ENCODE results near the gene TAL1. TPM values are rescaled to one million over a fixed set of nuclear protein-coding genes. Genes with fewer than 3 reads are reported as not detected.
"Not testable (repeated sequence)": the region's sequence is repeated elsewhere in the genome, so short reads cannot be mapped to it uniquely, and the experiment has no call there.

The TAL1 gene
- total RNA-seq, 1 experiment from 2014 or later, result not detected

DNA sequence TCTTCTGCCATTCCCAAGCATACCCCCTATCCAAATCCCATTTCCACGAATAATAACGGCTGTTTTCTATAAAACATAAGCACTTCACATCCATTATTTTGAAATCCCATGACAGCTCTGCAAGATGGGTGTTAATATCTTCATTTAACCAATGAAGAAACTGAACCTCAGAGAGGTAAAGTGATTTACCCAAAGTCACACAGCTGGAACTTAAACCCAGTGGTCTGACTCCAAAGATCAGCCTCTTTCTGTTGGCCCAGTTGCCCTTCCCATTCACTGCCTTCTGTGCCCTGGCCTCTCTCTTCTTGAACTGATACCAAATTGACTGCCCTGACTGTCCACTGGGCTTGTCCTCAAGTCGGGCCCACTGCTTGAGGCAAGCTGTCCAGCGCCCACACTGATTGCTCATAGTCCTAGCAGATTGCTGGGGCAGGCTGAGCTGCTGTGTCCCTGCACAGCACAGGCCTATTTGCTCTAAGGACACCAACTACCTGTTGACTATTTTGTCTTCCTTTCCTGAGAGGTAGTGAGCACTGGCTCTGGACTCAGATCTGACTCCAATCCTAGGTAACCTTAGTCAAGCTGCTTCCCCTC, 19.3 kb downstream of the TAL1 start:
- no peak for DNase-seq (ENCODE audit: low spot score)

DNA sequence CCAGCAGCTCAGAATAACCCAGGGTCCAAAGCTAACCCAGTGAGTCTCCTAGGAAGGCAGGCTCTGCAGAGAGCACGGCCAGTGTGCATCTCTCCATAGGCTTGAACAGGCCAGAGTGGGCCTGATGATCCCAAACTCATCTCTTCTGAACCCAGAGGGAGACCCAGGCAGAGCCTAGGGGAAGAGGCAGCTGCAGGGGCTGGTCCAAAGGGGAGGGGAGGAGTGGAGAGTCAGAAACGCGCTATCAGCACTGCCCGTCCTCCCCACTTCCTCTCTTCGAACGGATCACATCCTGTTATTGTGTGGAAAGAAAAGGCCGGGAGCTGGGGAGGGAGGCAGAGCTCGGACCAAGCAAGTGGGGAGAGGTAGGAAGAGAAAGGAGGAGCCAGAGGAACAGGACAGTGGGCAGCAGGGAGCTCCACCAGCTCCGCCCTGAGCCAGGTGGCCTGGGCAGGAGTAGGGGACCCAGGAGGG, 20.2 kb downstream of the TAL1 start:
- DNase-seq (ENCODE audit: low spot score), result no peak

DNA sequence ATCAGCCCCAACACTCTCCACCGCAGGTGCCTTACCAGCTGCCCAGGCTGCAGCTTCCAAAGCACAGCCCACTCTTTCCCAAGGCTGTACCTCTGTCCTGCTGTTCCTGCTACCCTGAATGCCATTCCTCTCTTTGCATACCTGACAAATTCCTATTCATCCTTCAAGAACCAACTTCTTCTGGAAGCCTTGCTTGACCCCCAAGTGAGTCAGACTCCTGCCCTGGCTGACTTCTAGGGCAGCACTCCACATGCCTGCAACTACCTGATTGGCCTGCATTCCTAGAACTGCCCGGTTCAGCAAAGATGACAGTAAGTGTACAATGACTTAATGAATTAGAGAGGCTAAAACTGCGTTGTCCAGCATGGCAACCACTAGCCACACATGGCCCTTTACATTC, 21.4 kb downstream of the TAL1 start:
- DNase-seq (ENCODE audit: low spot score), result no peak

DNA sequence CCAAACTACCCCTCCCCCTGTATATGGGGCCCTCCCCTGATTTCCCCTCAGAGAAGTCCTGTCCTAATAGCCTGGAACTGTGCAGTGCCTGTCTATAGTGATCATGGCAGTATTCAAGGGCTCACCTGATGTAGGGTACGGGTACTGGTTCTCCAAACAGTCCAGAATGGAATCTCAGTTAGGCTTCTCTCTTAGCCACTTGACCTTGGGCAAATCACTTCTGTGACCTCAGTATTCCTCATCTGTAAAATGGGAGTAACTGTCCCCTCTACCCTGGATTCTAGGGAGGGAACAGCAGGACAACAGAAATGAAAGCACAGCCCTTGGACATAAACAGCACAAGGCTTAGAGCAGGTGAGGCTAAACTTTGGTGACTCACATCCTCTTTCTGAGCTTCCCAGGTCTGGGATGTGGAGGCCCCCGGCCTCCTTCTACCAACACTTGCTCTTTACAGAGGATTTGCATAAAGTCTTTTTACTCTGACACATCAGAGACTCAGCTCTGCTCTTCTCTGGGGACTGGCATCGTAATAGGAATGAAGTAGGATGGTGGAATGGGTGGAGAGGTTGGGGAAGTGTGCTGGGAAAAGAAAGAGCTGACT, 22.2 kb downstream of the TAL1 start:
- DNase-seq (ENCODE audit: low spot score), result peak; percentile 24

DNA sequence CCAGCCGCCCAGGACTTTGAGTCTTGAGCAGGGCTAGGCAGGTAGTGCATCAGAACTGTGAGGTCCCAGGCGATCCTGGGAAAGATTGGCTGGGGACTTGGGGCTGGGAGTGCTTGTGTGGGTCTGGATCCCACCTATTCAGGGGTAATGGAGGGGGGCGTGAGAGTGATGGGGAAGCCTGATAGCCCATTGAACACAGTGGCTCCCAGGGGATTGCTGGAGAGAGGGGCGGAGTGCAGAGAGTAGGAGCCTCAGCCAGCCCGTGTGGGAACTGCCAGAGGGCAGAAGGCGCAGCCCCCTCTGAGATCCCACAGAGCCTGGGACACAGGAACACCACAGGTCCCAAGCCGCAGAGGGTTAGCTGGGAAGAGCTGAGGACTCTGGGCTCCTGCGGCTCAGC, 22.9 kb downstream of the TAL1 start:
- no peak for DNase-seq (ENCODE audit: low spot score)

DNA sequence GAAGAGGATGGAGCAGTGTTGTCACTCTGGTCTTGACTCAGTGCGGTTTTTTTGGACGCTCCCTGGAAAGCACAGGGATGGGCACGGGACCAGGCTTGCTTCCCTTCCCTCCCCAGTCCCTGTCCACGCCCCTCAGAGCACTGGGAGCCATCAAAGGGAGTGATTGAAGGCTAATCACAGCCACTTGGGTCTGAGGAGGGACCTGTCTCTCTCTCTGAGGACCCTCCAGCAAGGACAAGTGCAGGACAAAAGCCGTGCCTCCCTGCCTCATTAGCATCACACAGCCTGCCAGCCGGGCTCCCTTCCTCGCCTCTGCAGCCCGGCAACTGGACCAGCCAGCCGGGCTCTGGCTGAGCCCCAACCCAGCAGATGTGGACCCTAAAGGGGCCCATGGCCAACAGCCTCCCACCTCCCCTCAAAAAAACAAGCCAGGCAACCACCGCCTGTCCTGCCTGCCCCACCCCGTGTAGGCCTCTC, 23.6 kb downstream of the TAL1 start:
- DNase-seq (ENCODE audit: low spot score), result no peak

DNA sequence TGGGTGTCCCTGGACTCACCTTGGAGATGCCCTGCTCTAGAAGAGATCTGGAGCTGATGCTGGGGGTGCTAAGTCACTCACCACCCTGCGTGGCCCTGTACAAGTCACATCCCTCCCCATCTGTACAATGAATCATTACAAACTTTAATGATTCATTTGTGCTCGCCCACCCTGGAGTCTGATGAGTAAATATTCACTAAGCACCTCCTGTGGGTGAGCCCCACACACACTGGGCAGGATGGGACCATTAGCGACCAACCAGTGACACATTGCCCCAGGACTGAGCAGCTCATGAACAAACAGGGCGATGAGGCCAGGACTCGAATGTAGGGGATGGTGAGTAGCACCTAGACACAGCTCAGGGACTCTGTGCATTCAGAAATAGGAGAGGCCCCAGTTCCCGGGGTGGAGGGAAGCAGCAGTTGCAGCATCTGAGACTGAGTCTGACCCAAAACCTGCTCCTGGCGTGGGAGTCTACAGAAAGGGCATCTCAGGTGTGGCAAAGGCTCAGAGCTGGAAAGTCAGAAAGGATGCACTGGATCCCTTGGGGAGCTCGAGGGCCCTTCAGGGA, 24.1 kb downstream of the TAL1 start:
- DNase-seq (ENCODE audit: low spot score), result peak; percentile 25

DNA sequence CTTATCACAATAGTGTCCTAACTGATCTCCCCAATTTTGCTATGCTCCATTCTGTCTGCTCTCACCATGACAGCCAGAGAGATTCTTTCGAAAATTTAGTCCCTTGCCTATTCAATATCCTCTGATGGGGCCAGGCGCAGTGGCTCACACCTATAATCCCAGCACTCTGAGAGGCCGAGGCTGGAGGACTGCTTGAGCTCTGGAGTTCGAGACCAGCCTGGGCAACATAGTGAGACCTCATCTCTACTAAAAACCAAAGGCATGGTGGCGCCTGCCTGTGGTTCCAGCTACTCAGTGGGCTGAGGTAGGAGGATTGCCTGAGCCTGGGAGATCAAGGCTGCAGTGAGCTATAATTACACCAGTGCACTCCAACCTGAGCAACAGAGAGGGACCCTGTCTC, 26.1 kb downstream of the TAL1 start:
- no peak for DNase-seq (ENCODE audit: low spot score)

DNA sequence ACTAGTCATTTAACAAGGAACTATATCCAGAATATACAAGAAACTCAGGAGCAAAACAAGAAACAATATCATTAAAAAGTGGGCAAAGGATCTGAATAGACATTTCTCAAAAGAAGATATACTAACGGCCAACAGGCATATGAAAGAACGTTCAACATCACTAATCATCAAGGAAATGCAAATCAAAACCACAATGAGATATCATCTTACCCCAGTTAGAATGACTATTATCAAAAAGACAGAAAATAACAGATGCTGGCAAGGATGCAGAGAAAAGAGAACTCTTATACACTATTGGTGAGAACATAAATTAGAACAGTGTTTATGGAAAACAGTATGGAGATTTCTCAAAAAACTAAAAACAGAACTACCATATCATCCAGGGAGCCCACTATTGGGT, 28.5 kb downstream of the TAL1 start:
- not testable (repeated sequence) for DNase-seq (ENCODE audit: low spot score)

DNA sequence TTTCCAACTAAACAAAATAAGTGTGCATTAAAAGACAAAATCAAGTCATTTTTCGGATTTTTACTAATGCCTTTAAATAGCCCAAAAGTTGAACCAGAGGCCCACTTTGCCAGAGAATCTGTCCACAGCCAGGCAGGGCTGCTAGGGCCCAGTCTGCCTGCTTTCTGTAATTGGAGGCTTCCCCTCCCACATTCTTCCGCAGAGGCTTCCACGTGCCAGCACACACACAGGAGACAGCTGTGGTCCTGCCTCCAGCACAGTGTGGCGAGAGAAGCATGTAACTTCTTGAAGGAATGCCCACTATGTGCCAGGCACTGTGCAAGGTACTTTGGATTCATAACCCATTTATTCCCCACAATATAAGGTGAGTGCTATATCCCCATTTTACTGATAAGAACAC, 30.8 kb downstream of the TAL1 start:
- no peak for DNase-seq (ENCODE audit: low spot score)

DNA sequence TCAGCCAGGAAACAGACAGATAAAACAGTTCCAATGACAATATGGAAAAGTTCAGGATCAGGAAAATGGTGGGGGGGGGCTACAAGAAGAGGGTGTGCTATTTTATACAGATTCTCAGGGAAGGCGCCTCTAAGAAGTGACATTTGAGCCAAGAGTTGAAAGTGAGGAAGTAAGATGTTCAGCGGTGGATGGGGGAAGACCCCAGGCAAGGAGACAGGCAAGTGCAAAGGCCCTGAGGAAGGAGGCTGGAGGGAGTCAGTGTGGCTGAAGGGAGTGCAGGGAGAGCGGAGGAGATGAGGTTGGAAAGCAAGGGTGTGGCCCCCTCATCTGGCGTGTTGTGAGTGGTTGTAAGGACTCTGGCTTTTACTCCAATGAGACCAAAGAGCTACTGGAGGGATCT, 33.8 kb downstream of the TAL1 start:
- DNase-seq (ENCODE audit: low spot score), result no peak

DNA sequence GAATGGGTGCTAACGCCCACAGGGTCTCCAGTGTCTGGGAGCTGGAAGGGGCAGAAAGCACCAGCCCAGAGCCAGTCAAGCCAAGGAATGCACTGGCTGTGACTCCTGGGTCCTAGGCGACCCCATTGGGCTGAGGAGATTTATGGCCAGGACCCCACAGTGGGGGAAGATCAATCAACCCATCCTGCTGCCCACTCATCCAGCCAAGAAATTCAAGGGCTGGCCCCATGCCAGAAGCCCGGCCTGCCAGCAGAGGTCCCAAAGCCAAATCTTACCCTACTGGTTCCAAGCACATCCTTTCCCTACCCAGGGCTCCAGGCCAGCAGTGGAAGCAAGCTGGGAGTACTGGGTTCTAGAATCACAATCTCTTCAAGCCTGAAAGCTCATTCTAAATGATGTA, 35.4 kb downstream of the TAL1 start:
- no peak for DNase-seq (ENCODE audit: low spot score)

DNA sequence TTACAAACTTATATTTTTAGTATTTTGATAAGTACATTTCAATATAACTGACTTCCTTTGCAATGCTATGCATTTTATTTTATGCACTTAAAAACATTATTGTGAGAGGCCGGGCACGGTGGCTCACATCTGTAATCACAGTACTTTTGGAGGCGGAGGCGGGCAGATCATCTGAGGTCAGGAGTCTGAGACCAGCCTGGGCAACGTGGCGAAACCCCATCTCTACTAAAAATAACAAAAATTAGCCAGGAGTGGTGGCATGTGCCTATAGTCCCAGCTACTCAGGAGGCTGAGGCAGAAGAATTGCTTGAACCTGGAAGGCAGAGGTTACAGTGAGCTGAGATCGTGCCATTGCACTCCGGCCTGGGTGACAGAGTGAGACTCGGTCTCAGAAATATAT, 36.0 kb downstream of the TAL1 start:
- DNase-seq (ENCODE audit: low spot score), result not testable (repeated sequence)

DNA sequence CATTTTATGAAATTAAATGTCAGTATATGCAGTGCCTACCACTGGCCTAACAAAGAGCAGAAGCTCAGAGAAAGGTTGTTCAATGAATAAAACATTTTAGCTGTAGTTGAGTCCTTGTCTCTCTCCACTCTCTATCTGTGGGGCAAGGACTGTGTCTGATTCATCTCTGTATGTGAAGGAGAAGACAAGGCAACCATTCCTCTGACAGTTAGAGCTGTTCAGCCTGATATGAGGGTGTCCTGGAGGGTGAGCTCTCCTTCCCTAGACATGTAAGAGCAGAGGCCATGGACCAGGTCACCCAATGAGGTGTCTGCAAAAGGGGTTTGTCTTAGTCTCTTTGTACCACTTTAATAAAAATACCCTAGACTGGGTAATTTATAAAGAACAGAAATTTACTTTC, 37.7 kb downstream of the TAL1 start:
- no peak for DNase-seq (ENCODE audit: low spot score)

DNA sequence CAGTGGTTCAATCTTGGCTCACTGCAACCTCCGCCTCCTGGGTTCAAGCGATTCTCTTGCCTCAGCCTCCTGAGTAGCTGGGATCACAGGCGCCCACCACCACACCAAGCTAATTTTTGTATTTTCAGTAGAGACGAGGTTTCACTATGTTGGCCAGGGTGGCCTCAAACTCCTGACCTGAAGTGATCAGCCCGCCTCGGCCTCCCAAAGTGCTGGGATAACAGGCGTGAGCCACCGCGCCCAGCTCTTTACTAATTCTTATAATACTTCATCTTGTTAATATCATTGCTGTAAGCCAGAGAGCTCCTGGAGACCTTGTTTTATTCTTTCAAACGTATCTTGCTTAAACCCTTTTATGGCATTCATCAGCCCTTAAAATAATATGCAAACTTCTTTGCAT, 38.5 kb downstream of the TAL1 start:
- DNase-seq (ENCODE audit: low spot score), result not testable (repeated sequence)

DNA sequence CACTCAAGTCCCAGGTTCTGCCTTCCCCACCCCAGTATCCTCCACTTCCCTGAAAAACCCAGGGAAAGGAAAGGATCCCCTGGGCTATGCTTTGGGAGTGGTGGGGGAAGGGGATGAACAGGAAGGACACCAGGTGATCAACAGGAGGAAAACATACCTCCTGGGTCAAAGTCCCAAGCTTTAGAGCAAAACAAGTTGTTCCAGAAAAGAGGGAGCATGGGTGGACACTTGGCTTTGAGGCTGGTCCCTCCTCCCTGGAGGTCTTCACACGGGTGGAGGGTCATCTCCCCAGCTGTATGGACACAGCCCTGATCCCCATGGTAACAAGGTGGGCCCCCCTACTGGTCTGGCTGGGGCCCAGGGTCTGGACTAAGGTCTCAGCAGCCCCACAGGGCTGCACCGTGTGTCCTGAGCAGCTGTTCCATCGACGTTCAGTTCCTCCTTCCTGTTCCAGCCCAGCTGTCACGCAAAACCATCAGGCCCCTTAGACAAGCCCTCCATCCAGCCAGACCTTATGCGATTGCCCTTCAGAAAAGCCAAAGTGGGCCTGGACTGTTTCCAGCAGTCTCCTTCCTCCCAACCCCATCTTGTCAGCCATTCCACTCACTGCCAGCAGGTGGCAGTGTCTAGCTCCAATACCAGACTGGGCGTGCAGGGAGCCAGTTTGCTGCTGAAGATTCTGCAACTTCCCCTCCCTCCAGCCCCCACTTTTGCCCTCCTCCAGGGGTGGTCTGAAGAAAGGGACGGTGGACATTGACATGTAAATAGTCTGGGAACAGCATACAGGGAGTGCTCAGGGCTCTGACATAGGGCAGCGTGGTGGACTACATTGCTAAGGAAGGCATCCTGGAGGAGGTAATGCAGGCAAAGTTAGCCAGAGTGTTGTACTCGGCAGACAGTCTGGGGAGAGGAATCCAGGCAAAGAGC, 39.3 kb downstream of the TAL1 start:
- peak; percentile 45 for DNase-seq (ENCODE audit: low spot score)

DNA sequence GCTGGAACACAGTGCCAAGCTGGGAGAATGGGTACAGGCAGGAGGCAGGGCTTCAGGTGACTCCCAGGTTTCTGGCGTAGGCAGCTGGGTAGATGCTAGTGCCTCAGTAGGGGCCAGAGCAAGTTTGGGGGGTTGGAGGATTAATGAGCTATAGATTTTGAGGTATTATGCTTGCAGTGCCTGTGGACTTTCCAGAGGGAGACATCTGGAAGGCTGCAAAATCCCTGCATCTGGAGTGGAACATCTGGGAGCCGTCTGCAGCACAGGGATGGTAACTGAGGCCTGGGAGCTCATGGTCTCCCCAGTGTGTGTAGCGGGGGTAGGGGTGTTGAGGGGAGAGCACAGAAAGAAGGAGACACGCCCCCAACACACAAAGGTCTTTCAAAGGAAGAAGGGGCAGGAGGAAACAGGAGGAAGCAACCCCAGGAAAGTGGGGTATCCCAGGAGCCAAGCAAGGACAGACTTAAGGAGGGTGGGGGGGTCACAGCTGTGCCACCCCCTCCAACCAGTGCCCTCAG, 40.0 kb downstream of the TAL1 start:
- no peak for DNase-seq (ENCODE audit: low spot score)

DNA sequence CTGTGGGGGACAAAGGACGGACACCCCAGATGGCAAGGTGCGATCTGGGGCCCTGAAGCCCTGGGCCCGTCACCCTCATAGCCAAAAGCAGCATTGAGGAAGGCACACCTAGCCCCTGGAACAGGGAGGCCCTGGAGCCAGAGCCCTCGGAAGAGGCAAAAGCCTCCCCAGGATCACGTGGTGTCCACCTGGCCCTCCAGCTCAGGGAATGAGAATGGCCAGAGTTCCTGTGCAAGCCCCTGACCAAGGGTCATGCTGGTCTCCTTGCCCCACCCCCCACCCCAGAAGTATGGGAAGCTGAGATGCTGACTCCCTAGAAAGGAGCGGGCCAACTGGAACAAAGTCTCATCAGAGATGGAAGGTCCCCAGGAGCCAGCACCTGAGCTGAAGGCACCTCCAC, 41.2 kb downstream of the TAL1 start:
- no peak for DNase-seq (ENCODE audit: low spot score)

DNA sequence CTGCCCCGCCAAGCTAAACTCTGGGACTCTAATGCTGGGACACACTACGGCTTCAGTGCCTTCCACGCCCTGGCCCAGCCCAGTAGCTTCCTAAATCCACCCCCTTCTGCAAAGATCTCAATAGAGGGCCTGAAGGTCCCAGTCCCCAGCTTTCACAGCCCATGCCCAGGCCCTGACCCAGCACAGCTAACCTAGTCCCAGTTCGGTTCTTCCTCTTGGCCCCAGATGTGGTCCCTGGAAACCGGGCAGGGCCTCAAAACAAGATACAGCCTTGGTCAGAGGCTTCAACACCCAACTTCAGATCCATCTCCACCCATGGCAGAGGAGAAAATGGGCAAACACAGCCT, 41.5 kb downstream of the TAL1 start:
- no peak for DNase-seq (ENCODE audit: low spot score)

DNA sequence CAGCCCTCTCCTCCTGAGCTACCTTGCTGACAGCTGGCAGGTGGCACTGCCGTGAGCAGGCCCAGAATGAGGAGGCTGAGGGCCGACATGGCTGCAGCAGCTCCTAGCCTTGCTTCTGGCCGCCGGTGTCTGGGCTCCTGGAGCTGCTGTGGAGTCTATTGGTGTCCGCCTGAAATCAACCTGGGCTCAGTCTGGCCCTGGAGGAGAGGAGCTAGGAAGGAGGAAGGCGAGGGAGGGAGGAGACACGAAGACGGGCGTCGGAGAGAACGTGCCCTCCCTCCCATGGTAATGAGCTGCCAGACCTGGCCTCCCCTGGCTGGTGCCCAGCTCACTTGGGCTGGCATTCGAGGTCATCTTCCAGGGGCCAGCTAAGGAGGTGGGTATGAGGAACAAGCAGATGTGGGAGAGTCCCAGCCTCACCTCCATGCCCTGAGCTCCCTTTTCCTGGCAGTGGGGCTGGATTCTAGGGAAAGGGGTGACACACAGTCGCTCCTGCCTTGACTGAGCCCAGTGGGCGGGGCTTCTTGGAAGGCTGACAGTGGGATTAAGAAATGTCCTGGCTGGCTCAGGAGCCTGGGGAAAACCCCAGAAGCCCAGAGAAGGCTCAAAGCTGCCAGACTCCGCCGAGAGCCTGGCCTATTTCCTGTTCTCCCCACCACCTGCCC, 42.0 kb downstream of the TAL1 start, which contains the start of gene PDZK1IP1:
TSS of gene PDZK1IP1 (minus strand) at position 193 of the 665 bp plus-strand sequence. CDS start at position 89, 104 bp downstream.
- peak; percentile 76 for DNase-seq (ENCODE audit: low spot score)
